HepG2 (cell line): Measurements from ENCODE around the gene ARAP1. TPM values are rescaled to one million over a fixed set of nuclear protein-coding genes. Genes with fewer than 3 reads are reported as not detected.

Experiments used
- ATAC-seq: fragments of 200-7000 bp; cut with Tn5 transposase; 3 replicates; pipeline ENCODE4 v1.9.1; 2020; ENCODE audit warnings: mild to moderate bottlenecking, moderate library complexity
- BruUV-seq: library from RNA; stranded (reverse); fragments of 400-500 nt; replicated peaks from 2 replicates; lab custom pipeline; 2021; lab: Mats Ljungman, UMichigan
- CTCF ChIA-PET: fragments of 300-600 bp; formaldehyde crosslinking; extraction: SDS; loops from one replicate; lab custom pipeline; 2021; ENCODE audit warnings: low total read pairs, inconsistent platforms, low intra/inter-chr PET ratio; lab: Yijun Ruan, JAX
- POLR2A ChIA-PET: fragments of 350-600 bp; sonication (Branson Sonifier 250); formaldehyde crosslinking; loops from one replicate; lab custom pipeline; 2020; ENCODE audit warnings: antibody characterized with exemption, inconsistent platforms; lab: Yijun Ruan, JAX
- DNase-seq: peaks from one replicate; pipeline ENCODE4 v3.0.0-alpha.2; 2015; ENCODE audit warnings: low spot score
- FAIRE-seq: peaks from 3 replicates; lab custom pipeline; 2011; peaks lifted over from hg19 to GRCh38; lab: Jason Lieb, UNC
- H2AFZ ChIP-seq: one replicate; pipeline ENCODE4 v1.6.1; 2011; ENCODE audit warnings: low read length, inconsistent platforms
- H3K27ac ChIP-seq: fragments of 300-600 bp; 3 replicates; pipeline ENCODE4 v1.8.0; 2011; ENCODE audit warnings: mixed run types, mild to moderate bottlenecking, mixed read lengths, low read length, inconsistent platforms; ENCODE audit not compliant: insufficient read depth; ENCODE audit errors: extremely low read length
- H3K27me3 ChIP-seq, 2 experiments: fragments of 200-600 bp in 1 of 2; 2 replicates in 1 of 2; 3 replicates in 1 of 2; pipeline versions ENCODE4 v1.6.0 to v1.8.0; 2011; ENCODE audit warnings: low read length in 2 of 2, mild to moderate bottlenecking in 2 of 2, moderate library complexity in 2 of 2, inconsistent platforms in 1 of 2; ENCODE audit not compliant: insufficient read depth in 2 of 2, control insufficient read depth in 1 of 2
- H3K36me3 ChIP-seq, 2 experiments: fragments of 200-600 bp in 1 of 2; replicated peaks in 1 of 2; 2 replicates in 1 of 2; 3 replicates in 1 of 2; pipeline versions ENCODE4 v1.5.1 to v1.8.0; 2011; ENCODE audit warnings: low read length in 2 of 2, inconsistent platforms in 1 of 2; ENCODE audit not compliant: insufficient read depth in 2 of 2, control insufficient read depth in 1 of 2
- H3K4me1 ChIP-seq: 2 replicates; pipeline ENCODE4 v1.5.1; 2012; ENCODE audit warnings: low read length, inconsistent platforms; ENCODE audit not compliant: insufficient read depth
- H3K4me2 ChIP-seq: 2 replicates; pipeline ENCODE4 v1.6.0; 2011; ENCODE audit warnings: low read depth, low read length, inconsistent platforms
- H3K4me3 ChIP-seq, 3 experiments: fragments of 200-600 bp in 1 of 3; sonication (generic), shearing (Covaris generic) in 1 of 3; replicated peaks in 1 of 3; 2 replicates each; pipeline ENCODE4 v1.5.1; 2011 to 2016; ENCODE audit warnings: low read length in 3 of 3, inconsistent platforms in 2 of 3, low read depth in 2 of 3, mild to moderate bottlenecking in 2 of 3, control low read depth in 1 of 3, mixed read lengths in 1 of 3; ENCODE audit not compliant: insufficient read depth in 1 of 3
- H3K79me2 ChIP-seq: one replicate; pipeline ENCODE4 v1.6.1; 2011; ENCODE audit warnings: low read length, inconsistent platforms; ENCODE audit not compliant: insufficient read depth
- H3K9ac ChIP-seq: 2 replicates; pipeline ENCODE4 v1.6.0; 2011; ENCODE audit warnings: mild to moderate bottlenecking, low read depth, low read length, inconsistent platforms; ENCODE audit not compliant: insufficient read depth
- H3K9me3 ChIP-seq: 2 replicates; pipeline ENCODE4 v1.5.1; 2012; ENCODE audit warnings: mild to moderate bottlenecking, low read length
- H4K20me1 ChIP-seq: 2 replicates; pipeline ENCODE4 v1.6.0; 2011; ENCODE audit warnings: inconsistent platforms, mild to moderate bottlenecking, low read length, moderate library complexity; ENCODE audit not compliant: insufficient read depth
- NRL ChIP-seq: sonication (generic); formaldehyde crosslinking; IDR thresholded peaks from 2 replicates; pipeline ENCODE4 v1.5.0; 2020; ENCODE audit warnings: missing genetic modification reagents, mild to moderate bottlenecking, moderate library complexity, borderline replicate concordance
- PHF5A ChIP-seq: IDR thresholded peaks from one replicate; pipeline ENCODE4 v1.6.1; 2018; ENCODE audit warnings: low read depth, missing genetic modification reagents; ENCODE audit not compliant: unreplicated experiment
- WGBS: methylation state at CpG from one replicate; pipeline ENCODE4 v1.1.6; 2017; ENCODE audit warnings: low lambda C conversion rate; 5-methylcytosine and 5-hydroxymethylcytosine counted together
- in situ Hi-C: cut with HindIII; loops from 2 replicates; pipeline ENCODE4 v1.10.0; 2017; ENCODE audit warnings: low pct_unique_long_range_greater_than_20kb; ENCODE audit not compliant: extremely low pct_ligation_motif_present
- intact Hi-C: fragments of 100-400 bp; cut with micrococcal nuclease; formaldehyde crosslinking; loops from one replicate; pipeline ENCODE4 v1.10.0; 2022; ENCODE audit not compliant: unreplicated experiment
- polyA plus RNA-seq, 8 experiments: library from polyadenylated mRNA; depleted of rRNA in 3 of 8; stranded (reverse) in 7 of 8; unstranded in 1 of 8; fragments of >200 nt; fragmentation: Illumina TruSeq in 4 of 8; extraction: Trizol in 4 of 8; gene quantifications; 2 replicates each; pipeline versions ENCODE4 v1.2.1 to v1.2.3, GENCODE V29; 2011 to 2016; ENCODE audit warnings: low read depth in 4 of 8, missing spikeins in 1 of 8, mixed read lengths in 1 of 8; ENCODE audit not compliant: insufficient read depth in 1 of 8
- total RNA-seq, 5 experiments: library from RNA; depleted of rRNA; stranded (reverse); fragments of >200 nt; fragmentation: Illumina TruSeq; extraction: Trizol; gene quantifications; 2 replicates each; pipeline ENCODE4 v1.2.3, GENCODE V29; 2016; ENCODE audit warnings: low read depth in 1 of 5
- TF ChIP-seq, protein P1 (sequence below): sonication (generic); formaldehyde crosslinking; conservative IDR thresholded peaks from 2 replicates; pipeline ENCODE4 v1.8.1; 2023; ENCODE audit warnings: missing genetic modification reagents
- TF ChIP-seq, protein P2 (sequence below): sonication (generic); formaldehyde crosslinking; IDR thresholded peaks from 2 replicates; pipeline ENCODE4 v1.5.1; 2020; ENCODE audit warnings: missing genetic modification reagents, mild to moderate bottlenecking, borderline replicate concordance
- TF ChIP-seq, protein P3 (sequence below): sonication (generic); formaldehyde crosslinking; IDR thresholded peaks from 2 replicates; pipeline ENCODE4 v1.4.0; 2020; ENCODE audit warnings: missing genetic modification reagents, mild to moderate bottlenecking, borderline replicate concordance

The ARAP1 gene
- total and polyA plus RNA-seq, 2 of the 13 experiments (the other 11 are each of a cell fraction or from before 2014, with no cell fraction given), result 43.2 to 55.5 TPM

DNA sequence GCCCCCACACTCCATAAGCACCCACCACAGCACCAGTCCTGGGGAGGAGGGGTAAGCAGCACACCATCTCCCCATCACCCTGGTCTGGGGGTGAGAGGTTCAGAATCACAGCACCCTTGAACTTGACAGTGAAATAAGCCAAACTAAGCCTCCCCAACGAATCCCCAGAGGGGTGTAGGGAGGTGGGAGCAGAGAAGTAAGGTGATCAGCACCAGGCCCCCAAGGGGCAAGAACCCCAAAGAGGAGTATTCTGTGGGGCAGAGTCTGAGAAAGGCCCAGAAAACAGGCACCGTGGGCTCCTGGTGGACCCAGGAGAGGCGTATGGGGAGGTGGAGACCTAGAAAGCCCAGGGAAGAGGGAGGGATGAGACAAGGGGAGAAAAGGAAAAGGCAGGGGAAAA, 30.9 kb downstream of the ARAP1 start (continued):
- TF ChIP-seq, protein P1, sequence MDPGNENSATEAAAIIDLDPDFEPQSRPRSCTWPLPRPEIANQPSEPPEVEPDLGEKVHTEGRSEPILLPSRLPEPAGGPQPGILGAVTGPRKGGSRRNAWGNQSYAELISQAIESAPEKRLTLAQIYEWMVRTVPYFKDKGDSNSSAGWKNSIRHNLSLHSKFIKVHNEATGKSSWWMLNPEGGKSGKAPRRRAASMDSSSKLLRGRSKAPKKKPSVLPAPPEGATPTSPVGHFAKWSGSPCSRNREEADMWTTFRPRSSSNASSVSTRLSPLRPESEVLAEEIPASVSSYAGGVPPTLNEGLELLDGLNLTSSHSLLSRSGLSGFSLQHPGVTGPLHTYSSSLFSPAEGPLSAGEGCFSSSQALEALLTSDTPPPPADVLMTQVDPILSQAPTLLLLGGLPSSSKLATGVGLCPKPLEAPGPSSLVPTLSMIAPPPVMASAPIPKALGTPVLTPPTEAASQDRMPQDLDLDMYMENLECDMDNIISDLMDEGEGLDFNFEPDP, result no peak

DNA sequence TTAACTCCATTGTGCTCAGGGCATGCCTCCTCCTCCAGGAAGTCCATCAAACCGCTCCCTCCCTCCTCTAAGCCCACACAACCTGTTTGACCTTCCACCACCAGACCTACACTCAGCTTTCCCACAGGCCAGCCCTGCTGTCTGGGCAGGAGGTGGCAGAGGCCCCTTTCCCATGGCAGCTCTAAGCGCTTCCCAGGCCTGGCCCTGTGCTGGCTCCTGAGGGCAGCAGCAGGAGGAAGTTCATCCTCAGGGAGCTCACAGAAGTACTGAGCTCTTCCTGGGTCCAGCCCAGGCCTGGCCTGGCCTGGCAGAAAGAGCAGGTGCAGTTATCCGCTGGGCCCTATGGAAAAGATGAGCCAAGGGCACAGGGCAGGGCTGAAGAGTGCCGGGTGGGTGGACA, 31.4 kb downstream of the ARAP1 start:
- H2AFZ ChIP-seq, result no peak overlapping the region
- TF ChIP-seq, protein P2, sequence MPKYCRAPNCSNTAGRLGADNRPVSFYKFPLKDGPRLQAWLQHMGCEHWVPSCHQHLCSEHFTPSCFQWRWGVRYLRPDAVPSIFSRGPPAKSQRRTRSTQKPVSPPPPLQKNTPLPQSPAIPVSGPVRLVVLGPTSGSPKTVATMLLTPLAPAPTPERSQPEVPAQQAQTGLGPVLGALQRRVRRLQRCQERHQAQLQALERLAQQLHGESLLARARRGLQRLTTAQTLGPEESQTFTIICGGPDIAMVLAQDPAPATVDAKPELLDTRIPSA, result no peak
- no peak for TF ChIP-seq NRL (CRISPR knock-in tag)
- TF ChIP-seq PHF5A (CRISPR knock-in tag), result no peak
- TF ChIP-seq, protein P3, sequence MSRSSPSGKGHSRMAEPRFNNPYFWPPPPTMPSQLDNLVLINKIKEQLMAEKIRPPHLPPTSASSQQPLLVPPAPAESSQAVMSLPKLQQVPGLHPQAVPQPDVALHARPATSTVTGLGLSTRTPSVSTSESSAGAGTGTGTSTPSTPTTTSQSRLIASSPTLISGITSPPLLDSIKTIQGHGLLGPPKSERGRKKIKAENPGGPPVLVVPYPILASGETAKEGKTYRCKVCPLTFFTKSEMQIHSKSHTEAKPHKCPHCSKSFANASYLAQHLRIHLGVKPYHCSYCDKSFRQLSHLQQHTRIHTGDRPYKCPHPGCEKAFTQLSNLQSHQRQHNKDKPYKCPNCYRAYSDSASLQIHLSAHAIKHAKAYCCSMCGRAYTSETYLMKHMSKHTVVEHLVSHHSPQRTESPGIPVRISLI, result no peak
- H3K4me1 ChIP-seq, result no peaks in the 10 kb centered on the region
- H3K4me3 ChIP-seq, result no peak overlapping the region
- FAIRE-seq (no peak), DNase-seq (no peak), ATAC-seq (no peak)
- in situ Hi-C loops, result no loop called here
- no TSS peak for BruUV-seq
- no peak overlapping the region for H3K9ac ChIP-seq
- ChIA-PET POLR2A (no interaction called here), CTCF (no interaction called here)
- H3K36me3 ChIP-seq, result peaks cover 45 to 90% of the 10 kb centered on the region in 2 experiments; a peak in 4 of 5 replicates
- 99% methylated on average over 4 of the region's 4 CpGs for WGBS
- H3K27ac ChIP-seq, result no peak overlapping the region
- intact Hi-C loops, result no loop called here
- no peaks in the 10 kb centered on the region for H3K9me3 ChIP-seq
- H3K79me2 ChIP-seq, result peaks cover 45% of the 10 kb centered on the region
- H4K20me1 ChIP-seq, result peaks cover 18% of the 10 kb centered on the region; the same call in 1 of the 2 replicates
- H3K27me3 ChIP-seq, result no peaks in the 10 kb centered on the region
- H3K4me2 ChIP-seq, result no peak overlapping the region
